ENCODE data around the gene IL31.

The IL31 gene

DNA sequence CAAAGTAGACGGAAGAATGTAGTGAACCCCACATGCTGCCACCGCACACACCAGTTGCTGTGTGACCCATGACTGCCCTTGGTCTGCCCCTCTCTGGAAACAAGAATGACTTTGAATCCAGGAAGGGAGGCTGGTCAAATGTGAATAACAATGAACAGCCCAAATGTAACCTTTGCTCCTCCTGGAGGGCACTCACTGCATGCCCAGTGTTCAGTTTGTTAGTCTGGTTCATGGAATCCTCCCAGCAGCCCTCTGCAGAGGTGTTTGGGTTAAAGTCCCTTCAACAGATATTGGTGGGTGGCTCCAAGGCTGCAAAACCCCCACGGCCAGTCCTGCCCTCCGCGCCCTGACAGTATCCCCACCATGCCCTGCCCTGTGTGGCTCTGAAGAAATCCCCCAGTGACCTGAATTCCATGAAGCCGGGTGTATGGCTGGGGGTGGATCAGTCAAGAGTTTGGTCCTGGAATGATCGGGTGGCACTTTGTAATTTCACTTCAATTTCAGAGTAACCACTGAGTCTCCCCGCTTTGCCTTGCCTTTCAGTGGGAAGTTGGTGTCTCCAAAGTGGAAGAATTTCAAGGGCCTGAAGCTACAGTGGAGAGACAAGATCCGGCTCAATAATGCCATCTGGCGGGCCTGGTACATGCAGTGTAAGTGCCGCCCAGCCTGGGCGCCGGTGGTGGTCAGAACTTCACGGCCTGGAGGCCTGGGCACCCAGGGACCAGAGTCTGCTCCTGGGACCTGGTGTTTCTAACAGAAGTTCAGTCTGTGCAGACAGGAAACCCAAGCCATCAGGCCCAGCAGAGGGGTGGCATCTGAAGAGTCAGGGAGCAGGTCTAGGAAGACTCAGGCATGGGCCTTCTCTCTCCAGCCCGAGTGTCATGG lies 47.1 kb downstream of the IL31 start:
- no peak for DNase-seq

DNA sequence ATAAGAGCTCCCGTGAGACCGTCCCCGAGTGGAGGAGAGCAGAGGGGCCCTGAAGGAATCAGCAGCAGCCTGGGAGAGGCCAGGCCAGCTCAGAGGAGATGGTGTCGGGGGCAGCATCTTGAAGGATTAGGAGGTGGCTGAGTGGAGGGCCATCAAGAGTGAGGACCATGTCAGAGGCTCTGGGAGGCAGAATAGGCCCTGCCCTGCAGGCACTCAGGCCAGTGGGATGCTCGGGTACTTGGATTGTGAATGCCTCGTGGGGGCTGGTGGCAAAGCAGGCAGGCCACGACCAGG lies 47.7 kb downstream of the IL31 start:
- DNase-seq: no peak

GRCh38 chr12:122125452-122126341 lies 48.3 kb downstream of the IL31 start:
- DNase-seq: no peak

- no peak for DNase-seq
Measured at GRCh38 chr12:122124370-122124769, 49.7 kb downstream of the IL31 start.

GRCh38 chr12:122123761-122124145 lies 50.3 kb downstream of the IL31 start:
- DNase-seq: no peak

- peak; percentile 79 for DNase-seq
Measured at GRCh38 chr12:122123051-122123760, 50.8 kb downstream of the IL31 start.
